Raji (cell line): ENCODE measurements around the gene PLEKHD1.

Experiments
- POLR2A ChIP-seq: IDR thresholded peaks from 2 replicates; pipeline ENCODE4 v1.6.1; 2011; ENCODE audit warnings: low read depth, low read length, control low read depth; ENCODE audit not compliant: insufficient read depth

PLEKHD1 gene

GRCh38 chr14:69484444-69485314 lies at the start of gene PLEKHD1:
Gene PLEKHD1 (plus strand): TSS chr14:69484728. CDS start chr14:69484966, 238 bp downstream.
- no peak for TF ChIP-seq POLR2A

- no peak for TF ChIP-seq POLR2A
Observed at GRCh38 chr14:69439521-69440270, 44.8 kb upstream of the PLEKHD1 start.

- peak; percentile 64 for TF ChIP-seq POLR2A
Observed at GRCh38 chr14:69441948-69442347, 42.6 kb upstream of the PLEKHD1 start.

GRCh38 chr14:69443296-69443805 lies 41.2 kb upstream of the PLEKHD1 start:
- no peak for TF ChIP-seq POLR2A

GRCh38 chr14:69449216-69449615 lies 35.3 kb upstream of the PLEKHD1 start:
- TF ChIP-seq POLR2A: no peak

GRCh38 chr14:69451941-69452340 lies 32.6 kb upstream of the PLEKHD1 start:
- no peak for TF ChIP-seq POLR2A

- no peak for TF ChIP-seq POLR2A
Observed at GRCh38 chr14:69458350-69458749, 26.2 kb upstream of the PLEKHD1 start.

GRCh38 chr14:69459122-69459521 lies 25.4 kb upstream of the PLEKHD1 start:
- no peak for TF ChIP-seq POLR2A

- no peak for TF ChIP-seq POLR2A
Observed at GRCh38 chr14:69460093-69460701, 24.3 kb upstream of the PLEKHD1 start.

GRCh38 chr14:69464379-69464778 lies 20.1 kb upstream of the PLEKHD1 start:
- no peak for TF ChIP-seq POLR2A

- no peak for TF ChIP-seq POLR2A
Observed at GRCh38 chr14:69464829-69465228, 19.7 kb upstream of the PLEKHD1 start.

GRCh38 chr14:69468949-69469348 lies 15.6 kb upstream of the PLEKHD1 start:
- no peak for TF ChIP-seq POLR2A

GRCh38 chr14:69471436-69471835 lies 13.1 kb upstream of the PLEKHD1 start:
- TF ChIP-seq POLR2A: no peak

- no peak for TF ChIP-seq POLR2A
Observed at GRCh38 chr14:69471916-69472315, 12.6 kb upstream of the PLEKHD1 start.

GRCh38 chr14:69473260-69473659 lies 11.3 kb upstream of the PLEKHD1 start:
- no peak for TF ChIP-seq POLR2A
